AG09319 (cell line): ENCODE results near the gene CAPNS2.

Experiments used
- DNase-seq: peaks from one replicate; pipeline ENCODE4 v3.0.0-alpha.2; 2010; ENCODE audit warnings: low read depth; ENCODE audit errors: extremely low read depth
- TF ChIP-seq, protein P1 (sequence below): IDR thresholded peaks from 2 replicates; pipeline ENCODE4 v1.5.1; 2011; ENCODE audit warnings: low read depth, mild to moderate bottlenecking, inconsistent platforms, low read length, moderate library complexity

The CAPNS2 gene

DNA sequence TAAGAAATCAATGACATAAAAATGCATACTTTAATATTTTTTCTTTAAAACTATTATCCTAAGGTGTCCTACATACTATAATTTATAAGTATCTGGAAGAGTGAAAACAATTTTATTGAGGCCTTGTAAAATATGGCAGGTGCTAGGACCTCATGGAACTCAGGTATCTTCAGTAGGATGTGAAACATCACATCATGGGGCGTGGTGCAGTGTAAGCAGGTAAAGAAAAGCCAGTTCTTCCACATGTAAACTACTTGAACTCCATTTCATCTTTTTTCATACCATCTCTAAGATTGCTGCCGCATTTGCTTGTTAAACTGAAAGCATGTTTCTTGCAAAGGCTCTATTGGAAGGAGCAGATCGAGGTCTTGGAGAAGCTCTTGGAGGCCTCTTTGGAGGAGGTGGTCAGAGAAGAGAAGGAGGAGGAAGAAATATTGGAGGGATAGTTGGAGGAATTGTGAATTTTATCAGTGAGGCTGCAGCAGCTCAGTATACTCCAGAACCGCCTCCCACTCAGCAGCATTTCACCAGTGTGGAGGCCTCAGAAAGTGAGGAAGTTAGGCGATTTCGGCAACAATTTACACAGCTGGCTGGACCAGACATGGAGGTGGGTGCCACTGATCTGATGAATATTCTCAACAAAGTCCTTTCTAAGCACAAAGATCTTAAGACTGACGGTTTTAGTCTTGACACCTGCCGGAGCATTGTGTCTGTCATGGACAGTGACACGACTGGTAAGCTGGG, at the start of gene CAPNS2:
CAPNS2 (plus strand) TSS at position 253 of the 744 bp plus-strand sequence; CDS start at position 326, 73 bp downstream.
- TF ChIP-seq, protein P1, sequence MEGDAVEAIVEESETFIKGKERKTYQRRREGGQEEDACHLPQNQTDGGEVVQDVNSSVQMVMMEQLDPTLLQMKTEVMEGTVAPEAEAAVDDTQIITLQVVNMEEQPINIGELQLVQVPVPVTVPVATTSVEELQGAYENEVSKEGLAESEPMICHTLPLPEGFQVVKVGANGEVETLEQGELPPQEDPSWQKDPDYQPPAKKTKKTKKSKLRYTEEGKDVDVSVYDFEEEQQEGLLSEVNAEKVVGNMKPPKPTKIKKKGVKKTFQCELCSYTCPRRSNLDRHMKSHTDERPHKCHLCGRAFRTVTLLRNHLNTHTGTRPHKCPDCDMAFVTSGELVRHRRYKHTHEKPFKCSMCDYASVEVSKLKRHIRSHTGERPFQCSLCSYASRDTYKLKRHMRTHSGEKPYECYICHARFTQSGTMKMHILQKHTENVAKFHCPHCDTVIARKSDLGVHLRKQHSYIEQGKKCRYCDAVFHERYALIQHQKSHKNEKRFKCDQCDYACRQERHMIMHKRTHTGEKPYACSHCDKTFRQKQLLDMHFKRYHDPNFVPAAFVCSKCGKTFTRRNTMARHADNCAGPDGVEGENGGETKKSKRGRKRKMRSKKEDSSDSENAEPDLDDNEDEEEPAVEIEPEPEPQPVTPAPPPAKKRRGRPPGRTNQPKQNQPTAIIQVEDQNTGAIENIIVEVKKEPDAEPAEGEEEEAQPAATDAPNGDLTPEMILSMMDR = no peak

DNA sequence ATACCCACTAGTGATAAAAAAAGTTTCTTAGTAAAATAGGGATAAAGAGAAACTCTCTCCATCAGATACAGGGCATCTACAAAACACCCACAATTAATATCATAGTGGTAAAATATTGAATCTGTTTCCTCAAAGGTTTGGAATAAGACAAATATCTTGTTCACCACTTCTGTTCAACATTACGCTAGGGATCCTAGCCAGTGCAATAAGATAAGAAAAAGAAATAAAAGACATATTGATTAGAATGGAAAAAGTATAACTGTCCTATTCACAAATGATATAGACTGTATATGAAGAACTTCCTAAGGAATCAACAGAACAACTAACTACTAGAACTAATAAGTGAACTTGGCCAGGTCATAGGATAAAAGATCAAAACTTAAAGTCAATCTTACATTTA, 44.7 kb upstream of the CAPNS2 start:
- no peak for DNase-seq
- TF ChIP-seq, protein P1 = no peak

More for the DNA sequence above, at the start of gene CAPNS2:
- no peak for DNase-seq

DNA sequence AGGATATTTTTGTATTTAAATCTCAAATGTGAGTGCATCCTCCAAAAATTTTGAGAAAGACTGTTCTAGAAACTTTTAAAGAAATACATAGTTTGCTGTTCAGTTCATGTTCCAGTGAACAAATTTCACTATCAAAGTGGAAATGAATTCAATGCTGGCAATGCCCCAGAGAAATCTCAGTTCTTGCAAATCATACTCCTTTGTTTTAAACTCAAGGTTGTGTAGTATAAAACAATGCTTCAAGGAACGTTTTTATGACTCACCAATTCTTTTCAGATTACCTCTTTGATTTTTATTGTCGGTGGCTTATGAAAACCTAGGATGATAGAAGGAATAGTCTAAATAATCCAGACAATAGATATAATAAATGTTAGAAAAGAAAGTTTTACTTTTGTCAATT, 40.0 kb upstream of the CAPNS2 start:
- TF ChIP-seq, protein P1 = no peak
- DNase-seq = no peak

DNA sequence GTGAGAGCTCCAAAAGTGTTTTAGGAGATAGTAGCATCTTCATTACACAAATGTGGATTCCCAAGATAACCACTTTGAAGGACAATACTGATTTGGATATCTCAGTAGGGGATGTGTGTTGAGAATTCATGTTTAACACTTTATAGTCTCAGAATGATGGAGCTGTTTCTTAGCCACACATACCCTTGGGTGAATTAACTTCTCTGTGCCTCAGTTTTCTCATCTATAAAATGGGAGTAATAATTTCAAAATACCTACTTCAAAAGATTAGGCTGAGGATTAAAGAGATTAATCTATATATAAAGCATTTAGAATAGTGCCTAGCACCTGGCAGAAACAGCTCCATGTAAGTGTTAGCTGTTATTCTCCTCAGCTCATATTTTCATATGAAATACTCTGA, 38.6 kb upstream of the CAPNS2 start:
- TF ChIP-seq, protein P1 = no peak
- no peak for DNase-seq

DNA sequence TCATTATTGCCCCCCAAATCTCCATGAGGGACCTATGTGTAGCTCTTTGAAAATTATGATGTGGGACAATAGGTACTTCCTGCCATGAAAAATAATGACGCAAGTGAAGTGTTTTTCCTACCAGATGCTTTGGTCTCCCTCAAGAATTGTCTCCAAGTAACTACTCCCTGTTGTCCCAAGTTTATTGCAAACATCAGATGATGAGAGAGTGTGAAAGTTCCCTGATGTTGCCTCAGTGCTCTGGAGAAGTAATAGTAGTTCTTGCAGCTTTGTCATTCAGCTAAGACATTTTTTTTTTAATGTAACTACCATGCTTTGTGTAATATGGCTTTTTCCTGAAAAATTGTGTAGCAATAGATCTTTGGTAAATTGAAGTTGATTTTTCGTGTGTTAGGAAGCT, 37.5 kb upstream of the CAPNS2 start:
- no peak for DNase-seq
- TF ChIP-seq, protein P1 = no peak

DNA sequence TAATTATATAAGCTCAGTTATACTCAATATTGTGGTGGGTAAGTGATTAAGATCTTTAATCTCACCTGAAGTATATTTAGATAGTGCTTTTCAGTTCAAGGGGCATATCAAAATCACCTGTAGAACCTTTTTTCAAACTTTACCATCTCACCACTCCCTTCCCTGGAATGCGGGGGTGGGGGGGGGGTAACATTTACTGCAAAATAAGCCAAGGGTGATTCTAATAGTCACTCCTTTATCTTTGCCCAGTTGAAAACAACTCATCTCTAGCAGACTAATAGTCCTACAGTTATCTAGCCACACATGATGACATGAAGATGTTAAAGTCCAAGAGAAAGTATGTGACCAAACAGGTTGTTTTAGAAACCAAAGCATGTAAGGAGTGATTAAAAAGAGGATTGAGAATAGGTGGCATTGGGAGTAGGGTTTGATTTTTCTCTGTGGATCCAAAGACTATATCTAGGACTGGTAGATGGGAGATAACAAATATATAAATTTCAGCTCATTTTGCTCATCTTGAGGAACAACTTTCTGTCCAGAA, 36.1 kb upstream of the CAPNS2 start:
- TF ChIP-seq, protein P1 = no peak
- DNase-seq = no peak

DNA sequence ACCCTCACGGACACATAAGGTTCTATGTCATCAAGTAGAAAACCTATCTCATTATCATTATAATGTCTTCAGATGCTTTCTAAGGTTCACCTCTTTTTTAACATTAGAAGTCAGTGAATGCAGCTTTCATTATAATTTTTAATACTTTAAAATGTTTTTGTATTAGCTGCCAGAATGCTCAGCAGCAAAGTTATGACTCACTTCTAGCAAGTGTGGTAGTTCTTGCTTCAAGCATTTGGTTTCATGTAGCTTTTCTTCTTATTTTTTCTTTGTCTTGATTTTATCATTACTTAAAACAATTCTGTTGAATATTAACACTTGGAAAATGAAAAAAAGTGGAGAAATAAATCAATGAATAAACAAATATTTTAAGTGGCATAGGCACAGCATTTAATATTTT, 34.3 kb upstream of the CAPNS2 start:
- DNase-seq = no peak
- TF ChIP-seq, protein P1 = no peak
